ENCODE data around the gene CST9L.
"Not testable (repeated sequence)": the region's sequence is repeated elsewhere in the genome, so short reads cannot be mapped to it uniquely, and the experiment has no call there.

Gene CST9L

DNA sequence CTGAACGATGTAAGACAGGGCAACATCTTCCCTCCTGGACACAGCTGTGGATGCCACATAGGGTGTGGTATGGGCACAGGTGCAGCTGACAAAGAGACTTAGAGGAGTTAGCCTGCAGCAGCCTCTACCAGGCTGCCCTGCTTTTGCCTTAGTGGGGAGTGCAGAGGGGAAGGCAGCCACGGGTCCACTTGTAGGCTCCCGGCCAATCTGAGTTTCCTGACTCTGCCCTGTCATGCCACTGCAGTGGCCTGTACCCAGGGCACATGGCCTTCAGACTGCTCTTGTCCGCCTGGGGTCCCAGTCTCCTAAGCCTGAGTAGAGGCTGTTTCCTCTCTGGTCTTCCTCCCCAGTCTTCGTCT is 17.1 kb upstream of the CST9L start:
- H3K79me2 ChIP-seq, result no peaks in the 10 kb centered on the region
- no peaks in the 10 kb centered on the region for H3K27me3 ChIP-seq (ENCODE audit: control insufficient read depth, insufficient read depth, low read length)
- no peak overlapping the region for H2AFZ ChIP-seq
- no peak overlapping the region for H3K9ac ChIP-seq
- no peaks in the 10 kb centered on the region for H3K4me1 ChIP-seq
- H3K4me3 ChIP-seq (ENCODE audit: low read depth, low read length), result no peak overlapping the region
- H3K9me3 ChIP-seq (ENCODE audit: control insufficient read depth, low read length), result no peaks in the 10 kb centered on the region
- TF ChIP-seq, protein P1, sequence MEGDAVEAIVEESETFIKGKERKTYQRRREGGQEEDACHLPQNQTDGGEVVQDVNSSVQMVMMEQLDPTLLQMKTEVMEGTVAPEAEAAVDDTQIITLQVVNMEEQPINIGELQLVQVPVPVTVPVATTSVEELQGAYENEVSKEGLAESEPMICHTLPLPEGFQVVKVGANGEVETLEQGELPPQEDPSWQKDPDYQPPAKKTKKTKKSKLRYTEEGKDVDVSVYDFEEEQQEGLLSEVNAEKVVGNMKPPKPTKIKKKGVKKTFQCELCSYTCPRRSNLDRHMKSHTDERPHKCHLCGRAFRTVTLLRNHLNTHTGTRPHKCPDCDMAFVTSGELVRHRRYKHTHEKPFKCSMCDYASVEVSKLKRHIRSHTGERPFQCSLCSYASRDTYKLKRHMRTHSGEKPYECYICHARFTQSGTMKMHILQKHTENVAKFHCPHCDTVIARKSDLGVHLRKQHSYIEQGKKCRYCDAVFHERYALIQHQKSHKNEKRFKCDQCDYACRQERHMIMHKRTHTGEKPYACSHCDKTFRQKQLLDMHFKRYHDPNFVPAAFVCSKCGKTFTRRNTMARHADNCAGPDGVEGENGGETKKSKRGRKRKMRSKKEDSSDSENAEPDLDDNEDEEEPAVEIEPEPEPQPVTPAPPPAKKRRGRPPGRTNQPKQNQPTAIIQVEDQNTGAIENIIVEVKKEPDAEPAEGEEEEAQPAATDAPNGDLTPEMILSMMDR (IDR thresholded peaks at IDR 0.05), result no peak
- no peak overlapping the region for H3K27ac ChIP-seq
- H3K4me2 ChIP-seq (ENCODE audit: low read length), result no peak overlapping the region
- H3K36me3 ChIP-seq (ENCODE audit: control insufficient read depth, insufficient read depth, low read length), result no peaks in the 10 kb centered on the region

DNA sequence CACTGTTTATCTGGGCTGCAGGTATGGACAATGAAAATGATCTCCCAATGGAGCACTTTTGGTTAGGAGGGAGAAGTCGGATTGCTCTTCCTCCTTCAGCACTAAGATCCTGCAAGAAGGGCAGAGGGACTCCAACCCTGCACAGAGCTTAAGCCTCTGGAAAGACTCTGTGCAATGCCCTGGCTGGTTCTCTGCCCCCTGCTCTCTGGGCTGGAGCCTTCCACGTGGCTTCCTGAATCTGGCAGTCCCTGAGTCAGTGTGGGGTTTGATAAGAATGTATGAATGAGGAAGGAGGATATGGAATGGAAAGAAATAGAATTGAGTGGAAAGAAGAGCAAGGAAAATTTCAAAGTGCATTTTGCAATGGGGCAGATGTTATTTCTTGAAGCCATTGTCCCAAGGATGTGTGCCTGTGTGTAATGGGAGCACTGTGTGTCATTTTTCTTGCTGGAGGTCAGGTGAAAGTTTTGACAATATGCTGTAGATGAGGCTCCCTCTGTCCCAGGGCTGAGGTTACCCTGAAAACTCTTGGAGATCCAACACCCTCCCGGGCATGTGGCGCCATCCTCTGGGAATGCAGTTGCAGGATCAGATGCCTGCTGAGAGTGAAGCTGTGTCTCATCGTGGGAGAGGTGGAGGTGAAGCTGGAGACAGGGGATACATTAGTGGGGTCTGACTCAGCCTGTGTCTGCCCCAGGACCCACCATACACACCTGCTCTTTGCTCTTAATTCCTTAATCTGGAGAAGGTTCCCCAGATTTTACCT is 16.3 kb upstream of the CST9L start:
- H3K79me2 ChIP-seq, result no peaks in the 10 kb centered on the region
- no peaks in the 10 kb centered on the region for H3K36me3 ChIP-seq (ENCODE audit: control insufficient read depth, insufficient read depth, low read length)
- H2AFZ ChIP-seq, result no peak overlapping the region
- no peak overlapping the region for H3K4me2 ChIP-seq (ENCODE audit: low read length)
- no peaks in the 10 kb centered on the region for H3K4me1 ChIP-seq
- no peak overlapping the region for H3K4me3 ChIP-seq (ENCODE audit: low read depth, low read length)
- H3K27me3 ChIP-seq (ENCODE audit: control insufficient read depth, insufficient read depth, low read length), result no peaks in the 10 kb centered on the region
- H3K27ac ChIP-seq, result no peak overlapping the region
- H3K9ac ChIP-seq, result no peak overlapping the region
- TF ChIP-seq, protein P1 (IDR thresholded peaks at IDR 0.05), result no peak
- H3K9me3 ChIP-seq (ENCODE audit: control insufficient read depth, low read length), result no peaks in the 10 kb centered on the region

DNA sequence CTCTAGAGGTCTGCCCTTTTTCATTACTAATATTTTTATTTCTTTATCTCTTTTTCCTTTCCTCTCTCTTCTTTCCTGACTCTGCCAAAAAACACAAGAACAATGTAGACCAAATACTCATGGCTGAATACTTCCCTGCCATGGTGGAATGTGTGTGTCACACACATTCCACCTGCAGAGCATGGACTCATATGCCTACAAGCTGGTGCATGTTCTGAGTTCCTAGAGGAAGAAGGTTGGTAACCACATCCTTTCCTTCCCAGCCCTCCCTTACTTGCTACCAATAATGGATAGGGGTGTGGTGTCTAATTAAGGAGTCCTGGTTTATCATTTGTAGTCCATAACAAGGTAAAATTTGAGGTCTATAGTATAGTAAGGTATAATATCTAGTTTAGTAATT is 15.2 kb upstream of the CST9L start:
- no peaks in the 10 kb centered on the region for H3K36me3 ChIP-seq (ENCODE audit: control insufficient read depth, insufficient read depth, low read length)
- no peaks in the 10 kb centered on the region for H3K27me3 ChIP-seq (ENCODE audit: control insufficient read depth, insufficient read depth, low read length)
- no peaks in the 10 kb centered on the region for H3K79me2 ChIP-seq
- no peak overlapping the region for H3K27ac ChIP-seq
- TF ChIP-seq, protein P1 (IDR thresholded peaks at IDR 0.05), result no peak
- no peaks in the 10 kb centered on the region for H3K4me1 ChIP-seq
- no peak overlapping the region for H3K4me2 ChIP-seq (ENCODE audit: low read length)
- H3K9me3 ChIP-seq (ENCODE audit: control insufficient read depth, low read length), result no peaks in the 10 kb centered on the region
- H2AFZ ChIP-seq, result no peak overlapping the region
- no peak overlapping the region for H3K4me3 ChIP-seq (ENCODE audit: low read depth, low read length)
- no peak overlapping the region for H3K9ac ChIP-seq

DNA sequence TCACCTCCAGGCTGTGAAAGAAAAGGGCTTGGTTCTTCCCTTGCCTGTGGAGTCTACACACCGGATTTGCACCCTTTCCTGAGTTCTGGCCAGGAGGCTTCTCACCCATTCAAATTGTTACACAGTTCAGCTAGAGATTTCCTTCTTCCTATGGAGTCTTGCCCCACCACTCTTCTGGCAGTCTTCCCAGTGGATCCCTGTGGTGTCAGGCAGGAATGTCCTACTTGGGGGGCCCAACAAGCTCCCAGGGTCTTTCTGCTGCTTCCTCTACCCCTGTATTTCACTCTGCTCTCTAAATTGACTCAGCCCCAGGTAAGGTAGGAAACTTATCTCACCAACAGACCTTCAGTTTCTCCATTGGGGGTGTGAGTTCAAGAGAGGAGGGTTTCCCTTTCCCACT is 14.0 kb upstream of the CST9L start:
- Histone ChIP-seq H3K27ac (no peak overlapping the region), H3K4me2 (ENCODE audit: low read length) (no peak overlapping the region), H3K27me3 (ENCODE audit: control insufficient read depth, insufficient read depth, low read length) (no peaks in the 10 kb centered on the region), H3K79me2 (no peaks in the 10 kb centered on the region), H3K36me3 (ENCODE audit: control insufficient read depth, insufficient read depth, low read length) (no peaks in the 10 kb centered on the region), H3K9ac (no peak overlapping the region), H3K4me1 (no peaks in the 10 kb centered on the region), H3K4me3 (ENCODE audit: low read depth, low read length) (no peak overlapping the region), H3K9me3 (ENCODE audit: control insufficient read depth, low read length) (no peaks in the 10 kb centered on the region), H2AFZ (no peak overlapping the region)
- TF ChIP-seq, protein P1 (IDR thresholded peaks at IDR 0.05), result no peak

DNA sequence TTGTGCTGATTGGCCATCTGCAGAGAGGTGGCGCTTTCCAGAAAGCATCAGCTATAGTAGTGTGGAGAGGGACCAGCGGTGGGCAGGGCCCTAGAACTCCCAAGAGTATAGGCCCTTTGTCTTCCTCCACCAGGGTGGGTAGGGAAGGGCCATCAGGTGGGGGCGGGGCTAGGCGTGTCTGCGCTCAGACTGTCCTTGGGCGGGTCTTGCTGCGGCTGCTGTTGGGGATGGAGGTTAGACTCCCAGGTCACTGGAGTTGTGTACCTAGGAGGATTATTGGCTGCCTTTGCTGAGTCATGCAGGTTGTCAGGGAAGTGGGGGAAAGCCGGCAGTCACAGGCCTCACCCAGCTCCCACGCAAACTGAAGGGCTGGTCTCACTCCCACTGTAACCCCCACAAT is 13.5 kb upstream of the CST9L start:
- not testable (repeated sequence) for H2AFZ ChIP-seq; H3K9ac ChIP-seq; H3K9me3 ChIP-seq (ENCODE audit: control insufficient read depth, low read length); H3K4me1 ChIP-seq; H3K4me3 ChIP-seq (ENCODE audit: low read depth, low read length); H3K36me3 ChIP-seq (ENCODE audit: control insufficient read depth, insufficient read depth, low read length); H3K79me2 ChIP-seq; H3K27ac ChIP-seq; H3K27me3 ChIP-seq (ENCODE audit: control insufficient read depth, insufficient read depth, low read length); H3K4me2 ChIP-seq (ENCODE audit: low read length)
